Activated CD4-positive, CD25-positive, alpha-beta regulatory T cell (primary cell): ENCODE results near the gene RTCB.
"Not testable (repeated sequence)": the region's sequence is repeated elsewhere in the genome, so short reads cannot be mapped to it uniquely, and the experiment has no call there.

Experiments
- DNase-seq, 4 experiments: peaks; one replicate each; lab custom pipeline; 2025; lab: John Stamatoyannopoulos, UW

Gene RTCB

DNA sequence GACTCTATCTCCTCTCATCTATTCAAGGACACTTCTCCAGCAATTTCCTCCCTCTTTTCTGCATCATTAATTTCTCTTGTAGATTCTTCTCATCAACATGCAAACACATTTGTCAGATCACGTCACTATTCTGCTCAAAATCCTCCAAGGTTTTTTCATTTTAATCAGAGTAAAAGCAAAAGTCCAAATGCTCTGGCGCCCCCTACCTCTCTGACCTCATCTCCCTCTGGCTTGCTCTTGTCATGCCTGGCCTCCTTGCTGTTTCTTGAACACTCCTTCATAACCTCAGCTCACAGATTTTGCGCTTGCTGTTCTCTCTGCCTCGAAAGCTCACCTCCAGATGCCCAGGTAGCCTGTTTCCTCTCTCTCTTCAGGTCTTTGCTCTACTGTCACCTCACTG is 22.4 kb downstream of the RTCB start:
- DNase-seq: no peak

GRCh38 chr22:32385681-32386080 is 26.4 kb downstream of the RTCB start:
- no peak for DNase-seq

DNA sequence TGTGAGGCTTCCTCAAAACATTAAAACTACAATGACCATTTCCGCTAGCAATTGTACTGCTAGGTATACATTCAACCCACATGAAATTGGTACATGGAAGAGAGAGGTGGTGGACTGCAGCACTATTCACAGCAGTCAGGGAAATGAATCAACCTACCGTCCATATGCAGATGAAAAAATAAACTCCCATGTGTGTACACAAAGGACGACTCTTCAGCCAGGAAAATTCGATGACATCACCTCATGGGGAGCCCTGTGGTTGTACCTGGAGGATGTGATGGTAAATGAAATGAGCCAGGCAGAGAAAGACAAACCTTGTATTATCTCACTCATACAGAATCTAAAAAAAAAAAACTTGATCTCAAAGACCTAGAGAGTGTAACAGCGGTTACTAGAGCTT is 31.1 kb downstream of the RTCB start:
- no peak for DNase-seq

- no peak for DNase-seq
These were observed 33.3 kb downstream of the RTCB start for GRCh38 chr22:32378707-32379272.

DNA sequence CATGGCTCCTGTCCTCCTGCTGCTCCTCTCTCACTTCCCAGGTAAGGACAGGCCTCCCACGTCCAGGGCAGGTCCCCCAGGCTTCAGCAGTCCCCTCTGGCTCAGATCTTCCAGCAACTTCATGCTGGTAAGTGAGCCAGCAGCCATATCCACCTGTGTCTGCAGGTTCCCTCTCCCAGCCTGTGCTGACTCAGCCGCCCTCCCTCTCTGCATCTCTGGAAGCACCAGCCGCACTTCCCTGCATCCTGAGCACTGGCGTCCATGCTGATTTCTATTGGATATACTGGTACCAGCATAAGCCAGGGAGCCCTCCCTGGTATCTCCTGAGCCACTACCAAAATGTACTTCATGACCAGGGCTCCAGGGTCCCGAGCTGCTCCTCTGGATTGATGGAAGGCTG is 35.4 kb downstream of the RTCB start:
- no peak for DNase-seq

DNA sequence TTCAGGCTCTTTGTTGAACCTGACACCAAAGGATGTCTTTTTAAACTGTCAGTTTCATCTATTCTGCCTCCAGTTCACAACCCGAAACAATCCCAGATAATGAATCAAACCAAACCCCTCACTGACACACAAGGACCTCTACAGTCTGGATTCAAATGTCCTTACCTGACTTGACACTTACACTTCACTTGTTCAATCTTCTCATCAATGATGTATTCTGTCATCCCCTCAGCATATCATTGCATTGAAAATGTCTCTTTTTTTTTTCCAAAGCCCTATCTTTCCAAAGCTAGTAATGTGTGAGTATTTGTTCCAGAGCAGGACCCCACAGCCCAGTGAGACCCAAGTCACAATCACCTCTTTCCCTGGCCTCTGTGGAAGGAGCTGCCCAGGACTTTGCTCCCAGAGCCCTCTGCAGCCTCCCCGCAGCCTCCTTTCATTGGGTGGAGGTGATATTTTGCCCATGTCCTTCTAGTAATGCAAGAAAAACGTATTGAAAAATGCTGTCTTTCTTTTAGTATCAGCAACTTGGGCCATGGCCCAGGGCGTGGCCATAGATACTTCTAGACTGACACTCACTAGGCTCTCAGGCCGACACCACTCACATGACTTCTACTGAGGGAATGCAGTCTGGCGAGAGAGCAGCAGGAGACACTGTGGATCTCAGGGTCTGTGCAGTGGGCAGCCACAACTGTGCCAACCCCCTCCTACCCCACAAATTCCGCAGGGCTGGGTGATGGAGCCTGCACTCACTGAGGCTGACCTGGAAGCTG is 36.2 kb downstream of the RTCB start:
- no peak for DNase-seq

DNA sequence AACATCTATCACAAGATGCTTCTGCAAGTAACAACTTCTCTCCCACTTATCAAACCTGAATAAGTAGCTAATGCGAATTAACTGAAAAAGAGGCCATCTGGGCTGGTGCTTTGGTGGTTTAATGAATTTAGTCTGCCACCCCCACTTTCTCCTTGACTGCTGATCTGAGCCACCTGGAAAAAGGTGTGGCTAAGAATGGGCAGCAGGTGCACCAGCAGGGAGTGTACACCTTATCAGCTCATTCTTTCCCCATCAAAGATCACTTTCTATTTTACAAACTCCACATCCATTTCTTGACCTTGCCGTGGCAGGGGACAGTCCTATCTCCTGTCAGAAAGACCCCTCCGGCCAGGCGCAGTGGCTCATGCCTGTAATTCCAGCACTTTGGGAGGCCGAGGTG is 47.8 kb downstream of the RTCB start:
- no peak for DNase-seq

DNA sequence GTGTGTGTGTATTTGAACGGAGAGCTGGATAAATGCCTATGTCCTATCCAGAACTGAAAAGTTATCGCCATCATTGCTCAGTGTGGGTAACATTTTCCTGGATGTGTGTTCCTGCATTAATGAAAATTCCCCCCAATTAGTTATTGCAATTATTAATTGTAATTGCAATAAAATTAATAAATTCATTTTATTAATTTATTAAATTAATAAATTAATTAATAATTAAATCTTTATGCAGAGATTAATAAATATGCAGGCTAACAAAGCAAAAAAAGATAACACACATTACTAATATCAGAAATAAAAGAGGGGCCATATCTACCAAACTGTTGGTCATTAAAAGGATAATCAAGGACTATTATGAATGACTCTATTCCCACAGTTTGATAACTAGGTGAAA is 50.8 kb downstream of the RTCB start:
- no peak for DNase-seq

GRCh38 chr22:32360096-32360495 is 52.0 kb downstream of the RTCB start:
- DNase-seq: not testable (repeated sequence)

DNA sequence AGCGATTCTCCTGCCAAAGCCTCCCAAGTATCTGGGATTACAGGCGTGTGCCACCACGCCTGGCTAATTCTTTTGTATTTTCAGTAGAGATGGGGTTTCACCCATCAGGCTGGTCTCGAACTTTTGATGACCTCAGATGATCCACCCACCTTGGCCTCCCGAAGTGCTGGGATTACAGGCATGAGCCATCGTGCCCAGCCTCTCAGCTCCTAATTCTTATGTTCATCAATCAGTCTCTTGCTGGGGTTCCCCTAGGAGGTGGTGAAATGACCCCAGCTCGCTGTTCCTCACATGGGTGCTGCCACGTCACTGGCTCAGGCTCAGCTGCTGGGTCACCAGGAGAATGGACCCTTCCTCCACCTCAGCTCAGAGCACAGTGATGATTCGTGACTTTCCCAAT is 54.5 kb downstream of the RTCB start, which contains the start of gene RFPL3:
TSS of gene RFPL3 (plus strand) at position 301 of the 400 bp plus-strand sequence. CDS start 205 bp downstream, outside the sequence.
- DNase-seq: not testable (repeated sequence)

DNA sequence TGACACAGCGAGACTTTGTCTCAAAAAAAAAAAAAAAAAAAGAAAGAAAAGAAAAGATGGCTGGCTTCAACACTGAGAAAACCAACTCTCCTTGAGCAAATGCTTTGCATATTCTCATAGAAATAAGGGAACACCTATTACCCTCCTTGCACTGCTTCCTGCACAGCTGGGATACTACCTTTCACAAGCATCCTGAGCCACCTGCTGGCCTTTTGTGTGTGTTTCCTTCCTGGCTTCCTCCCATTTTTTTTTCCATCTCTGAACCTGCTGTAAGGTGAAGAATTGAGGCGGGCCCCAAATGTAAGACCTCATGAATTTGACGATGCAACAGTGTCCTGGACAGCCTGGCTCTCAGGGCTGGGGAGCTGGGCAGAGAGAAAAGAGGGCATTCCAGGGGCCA is 56.3 kb downstream of the RTCB start:
- no peak for DNase-seq

DNA sequence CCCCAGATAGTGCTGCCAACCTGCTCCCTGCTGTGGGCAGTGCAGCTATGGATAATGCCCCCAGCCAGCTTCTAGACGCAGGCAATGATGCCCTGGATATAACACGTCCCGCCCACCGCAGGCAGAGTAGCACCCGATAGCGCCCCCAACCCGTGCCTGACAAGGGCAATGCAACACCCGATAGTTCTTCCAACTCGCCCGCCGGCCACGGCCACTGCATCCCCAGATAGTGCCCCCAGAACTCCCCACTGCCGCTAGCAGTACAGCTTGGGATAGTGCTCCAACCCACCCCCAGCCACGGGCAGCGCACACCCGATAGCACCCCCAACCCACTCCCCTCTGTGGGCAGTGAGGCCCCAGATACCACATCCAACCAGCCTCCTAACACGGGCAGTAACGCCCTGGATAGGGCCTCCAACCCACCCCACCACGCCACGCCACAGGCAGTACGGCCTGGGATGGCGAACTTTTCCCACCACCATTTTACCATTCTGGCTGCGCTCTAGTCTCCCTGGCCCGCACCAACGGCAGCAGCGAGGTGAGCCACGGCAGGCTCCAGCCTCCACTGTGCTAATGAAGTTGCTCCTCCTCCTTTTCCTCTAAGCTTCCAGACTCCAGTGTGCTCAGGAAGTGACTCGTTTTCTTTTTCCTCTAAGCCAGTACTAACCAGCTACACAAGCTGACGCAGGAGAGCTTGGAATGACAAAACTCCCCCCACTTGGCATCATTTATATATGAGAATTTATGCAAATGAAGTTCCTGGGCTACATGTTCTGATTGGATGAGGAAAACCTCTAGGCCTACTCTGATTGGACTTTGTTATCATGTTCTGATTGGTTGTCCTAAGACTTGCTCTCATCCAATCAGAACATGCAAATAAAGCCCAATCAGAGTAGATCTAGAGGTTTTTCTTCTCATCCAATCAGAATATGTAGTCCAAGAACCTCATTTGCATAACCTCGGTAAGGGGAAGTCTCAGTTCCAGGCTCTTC is 57.4 kb downstream of the RTCB start:
- no peak for DNase-seq

- no peak for DNase-seq
These were observed 58.2 kb downstream of the RTCB start for GRCh38 chr22:32353840-32354239.

DNA sequence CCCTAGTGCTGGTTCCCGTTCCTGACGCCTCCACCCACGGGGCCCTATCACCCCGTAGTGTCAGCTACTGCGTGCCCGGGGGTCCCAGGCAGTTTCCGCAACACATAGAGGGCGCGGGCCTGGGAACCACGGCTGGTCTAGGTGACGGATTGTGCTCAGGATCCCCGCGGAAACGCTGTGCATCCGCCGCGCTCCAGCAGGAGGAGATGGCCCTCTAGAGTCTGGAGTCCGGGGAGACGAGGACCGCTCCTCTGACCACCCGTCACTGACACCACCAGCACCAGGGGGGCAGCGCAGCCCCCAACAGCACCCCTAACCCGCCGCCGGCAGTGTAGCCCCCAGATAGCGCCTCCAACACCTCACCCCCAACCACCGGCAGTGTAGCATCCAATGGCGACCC is 58.8 kb downstream of the RTCB start:
- DNase-seq: no peak

DNA sequence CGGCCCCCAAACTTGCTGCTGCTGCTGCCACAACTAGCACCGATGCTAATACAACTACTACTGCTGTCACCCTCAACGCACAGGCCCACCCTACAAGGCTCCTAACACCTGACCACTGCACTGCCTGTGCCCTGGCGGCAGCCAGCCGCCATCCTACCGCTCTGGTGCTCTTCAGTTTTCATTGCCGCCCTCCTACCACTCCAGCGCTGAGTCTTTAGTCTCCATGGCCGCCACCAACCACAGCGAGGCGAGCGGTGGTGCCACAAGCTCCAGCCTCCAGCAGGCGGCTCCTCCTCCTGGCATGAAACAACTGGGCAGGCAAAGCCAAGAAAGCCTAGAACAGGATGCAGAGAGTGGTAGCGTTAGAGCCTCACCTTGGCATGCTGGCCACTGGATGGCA is 59.4 kb downstream of the RTCB start:
- no peak for DNase-seq

DNA sequence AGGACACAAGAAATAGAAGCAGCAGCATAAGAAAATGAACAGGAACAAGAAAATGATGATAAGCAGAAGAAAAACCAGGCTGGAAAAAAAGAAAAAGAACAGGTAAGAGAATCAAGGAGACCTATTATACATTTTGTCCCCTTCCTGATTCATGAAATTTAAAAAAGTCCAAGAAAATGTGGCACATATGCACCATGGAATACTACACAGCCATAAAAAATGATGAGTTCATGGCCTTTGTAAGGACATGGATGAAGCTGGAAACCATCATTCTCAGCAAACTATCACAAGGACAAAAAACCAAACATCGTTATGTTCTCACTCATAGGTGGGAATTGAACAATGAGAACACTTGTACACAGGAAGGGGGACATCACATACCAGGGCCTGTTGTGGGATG is 60.2 kb downstream of the RTCB start:
- not testable (repeated sequence) for DNase-seq

GRCh38 chr22:32348031-32348611 is 63.9 kb downstream of the RTCB start:
- DNase-seq: no peak

DNA sequence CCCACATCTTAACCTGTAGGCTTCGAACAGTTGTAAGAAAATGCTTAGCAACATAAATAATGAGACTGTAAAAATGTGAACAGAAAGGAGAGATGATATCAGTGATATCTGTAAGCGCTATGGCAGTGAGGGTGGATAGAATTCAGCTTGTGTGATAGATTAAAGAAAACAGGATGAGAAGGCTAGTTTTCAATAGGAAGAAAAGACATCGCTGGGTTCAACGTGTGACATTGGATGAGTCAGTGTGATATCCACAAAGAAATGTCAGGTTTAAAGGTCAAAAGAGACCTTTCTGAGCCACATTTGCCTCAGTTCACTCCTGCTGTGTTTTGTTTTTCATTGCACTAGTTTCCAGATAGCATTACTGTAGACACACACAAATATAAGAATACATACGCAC is 68.1 kb downstream of the RTCB start:
- no peak for DNase-seq

GRCh38 chr22:32342977-32343376 is 69.1 kb downstream of the RTCB start:
- DNase-seq: no peak

DNA sequence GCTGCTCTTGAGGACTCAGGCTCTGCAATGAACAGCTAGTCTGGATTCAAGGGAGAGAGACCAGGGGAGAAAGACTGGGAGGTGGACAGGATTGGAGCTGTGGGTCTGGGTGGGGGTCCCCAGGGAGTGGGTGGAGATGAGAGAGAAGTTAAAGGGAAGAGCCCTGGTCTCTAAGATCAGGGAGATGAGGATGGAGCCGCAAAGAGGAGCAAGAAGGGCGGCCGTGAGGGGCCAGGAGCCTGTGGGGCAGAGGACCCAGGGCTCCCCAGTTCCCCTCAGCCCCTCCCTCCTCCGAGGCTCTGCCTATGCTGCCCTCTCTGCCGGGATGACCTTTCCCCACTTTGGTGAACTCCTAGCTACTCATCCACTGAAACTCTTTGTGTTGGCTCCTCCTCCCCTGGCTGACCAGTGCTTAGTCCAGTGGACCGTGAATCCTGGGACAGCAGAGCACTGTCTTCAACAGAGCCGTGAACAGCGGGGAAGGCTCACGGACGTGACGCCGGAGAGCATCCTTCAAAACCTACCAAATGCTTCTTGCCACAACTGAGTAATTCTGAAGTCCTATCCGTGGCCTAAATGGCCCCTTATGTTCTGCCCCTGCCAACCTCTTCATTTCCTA is 70.8 kb downstream of the RTCB start:
- no peak for DNase-seq

GRCh38 chr22:32340411-32340810 is 71.6 kb downstream of the RTCB start:
- DNase-seq: no peak
